ENCODE measurements around the gene KLF18.

KLF18 gene

GRCh38 chr1:44110916-44111315 lies 30.5 kb downstream of the KLF18 start:
- no peaks in the 10 kb centered on the region for H3K36me3 Mint-ChIP-seq (ENCODE audit: low read depth)
- H3K9me3 Mint-ChIP-seq: no peaks in the 10 kb centered on the region
- H3K4me1 Mint-ChIP-seq (ENCODE audit: low read depth): no peaks in the 10 kb centered on the region
- no peak for DNase-seq
- peaks cover 18% of the 10 kb centered on the region for H3K27me3 Mint-ChIP-seq
- H3K4me3 Mint-ChIP-seq: no peak overlapping the region
- H3K27ac Mint-ChIP-seq: no peak overlapping the region

GRCh38 chr1:44108971-44109370 lies 32.5 kb downstream of the KLF18 start:
- DNase-seq: no peak
- Mint-ChIP-seq H3K27me3 (peaks cover 20% of the 10 kb centered on the region), H3K27ac (no peak overlapping the region), H3K4me1 (ENCODE audit: low read depth) (no peaks in the 10 kb centered on the region), H3K9me3 (no peaks in the 10 kb centered on the region), H3K36me3 (ENCODE audit: low read depth) (no peaks in the 10 kb centered on the region), H3K4me3 (no peak overlapping the region)

GRCh38 chr1:44108241-44108640 lies 33.2 kb downstream of the KLF18 start:
- Mint-ChIP-seq H3K9me3 (no peaks in the 10 kb centered on the region), H3K4me1 (ENCODE audit: low read depth) (no peaks in the 10 kb centered on the region), H3K27me3 (peaks cover 20% of the 10 kb centered on the region), H3K27ac (no peak overlapping the region), H3K4me3 (no peak overlapping the region), H3K36me3 (ENCODE audit: low read depth) (no peaks in the 10 kb centered on the region)
- no peak for DNase-seq

GRCh38 chr1:44105810-44106209 lies 35.6 kb downstream of the KLF18 start:
- Mint-ChIP-seq H3K27me3 (peaks cover 20% of the 10 kb centered on the region), H3K9me3 (no peaks in the 10 kb centered on the region), H3K36me3 (ENCODE audit: low read depth) (no peaks in the 10 kb centered on the region), H3K4me1 (ENCODE audit: low read depth) (no peaks in the 10 kb centered on the region), H3K27ac (no peak overlapping the region), H3K4me3 (no peak overlapping the region)
- no peak for DNase-seq

GRCh38 chr1:44103270-44104131 lies 37.9 kb downstream of the KLF18 start:
- H3K27me3 Mint-ChIP-seq: peaks cover 20% of the 10 kb centered on the region
- H3K36me3 Mint-ChIP-seq (ENCODE audit: low read depth): no peaks in the 10 kb centered on the region
- H3K9me3 Mint-ChIP-seq: no peaks in the 10 kb centered on the region
- H3K27ac Mint-ChIP-seq: no peak overlapping the region
- H3K4me1 Mint-ChIP-seq (ENCODE audit: low read depth): no peaks in the 10 kb centered on the region
- H3K4me3 Mint-ChIP-seq: no peak overlapping the region
- DNase-seq: no peak

- Mint-ChIP-seq H3K27me3 (peaks cover 18% of the 10 kb centered on the region), H3K27ac (no peak overlapping the region)
Observed at GRCh38 chr1:44101328-44101727, 40.1 kb downstream of the KLF18 start.

GRCh38 chr1:44100183-44100868 lies 41.1 kb downstream of the KLF18 start:
- Mint-ChIP-seq H3K27me3 (peaks cover 14% of the 10 kb centered on the region), H3K27ac (no peak overlapping the region), H3K4me3 (no peak overlapping the region), H3K9me3 (no peaks in the 10 kb centered on the region), H3K4me1 (ENCODE audit: low read depth) (no peaks in the 10 kb centered on the region), H3K36me3 (ENCODE audit: low read depth) (no peaks in the 10 kb centered on the region)
- no peak for DNase-seq

More at GRCh38 chr1:44101328-44101727, 40.1 kb downstream of the KLF18 start:
- DNase-seq: no peak
- Mint-ChIP-seq H3K36me3 (ENCODE audit: low read depth) (no peaks in the 10 kb centered on the region), H3K4me3 (no peak overlapping the region), H3K4me1 (ENCODE audit: low read depth) (no peaks in the 10 kb centered on the region), H3K9me3 (no peaks in the 10 kb centered on the region)

- Mint-ChIP-seq H3K4me1 (ENCODE audit: low read depth) (no peaks in the 10 kb centered on the region), H3K27ac (no peak overlapping the region), H3K27me3 (peaks cover 18% of the 10 kb centered on the region), H3K4me3 (no peak overlapping the region), H3K36me3 (ENCODE audit: low read depth) (no peaks in the 10 kb centered on the region), H3K9me3 (no peaks in the 10 kb centered on the region)
- no peak for DNase-seq
Observed at GRCh38 chr1:44094047-44094446, 47.4 kb downstream of the KLF18 start.

GRCh38 chr1:44090429-44091252 lies 50.8 kb downstream of the KLF18 start:
- DNase-seq: no peak
- Mint-ChIP-seq H3K4me1 (ENCODE audit: low read depth) (no peaks in the 10 kb centered on the region), H3K4me3 (no peak overlapping the region), H3K9me3 (no peaks in the 10 kb centered on the region), H3K27me3 (peaks cover 19% of the 10 kb centered on the region), H3K36me3 (ENCODE audit: low read depth) (no peaks in the 10 kb centered on the region), H3K27ac (no peak overlapping the region)

- no peak overlapping the region for H3K4me3 Mint-ChIP-seq
- no peaks in the 10 kb centered on the region for H3K9me3 Mint-ChIP-seq
- H3K27ac Mint-ChIP-seq: no peak overlapping the region
- peaks cover 23% of the 10 kb centered on the region for H3K27me3 Mint-ChIP-seq
- no peaks in the 10 kb centered on the region for H3K4me1 Mint-ChIP-seq (ENCODE audit: low read depth)
- no peak for DNase-seq
- H3K36me3 Mint-ChIP-seq (ENCODE audit: low read depth): no peaks in the 10 kb centered on the region
Observed at GRCh38 chr1:44089371-44090048, 51.9 kb downstream of the KLF18 start.
